Measurements from ENCODE around the gene PATL2.

- TF ChIP-seq CTCF (IDR thresholded peaks at IDR 0.05) (no peak), POLR2A (IDR thresholded peaks at IDR 0.05) (peak in 1 of 2 donors; percentile 11)
Observed at GRCh38 chr15:44726568-44727484, 15.7 kb upstream of the PATL2 start.
